ENCODE measurements around the gene MAPK10.

The MAPK10 gene

DNA sequence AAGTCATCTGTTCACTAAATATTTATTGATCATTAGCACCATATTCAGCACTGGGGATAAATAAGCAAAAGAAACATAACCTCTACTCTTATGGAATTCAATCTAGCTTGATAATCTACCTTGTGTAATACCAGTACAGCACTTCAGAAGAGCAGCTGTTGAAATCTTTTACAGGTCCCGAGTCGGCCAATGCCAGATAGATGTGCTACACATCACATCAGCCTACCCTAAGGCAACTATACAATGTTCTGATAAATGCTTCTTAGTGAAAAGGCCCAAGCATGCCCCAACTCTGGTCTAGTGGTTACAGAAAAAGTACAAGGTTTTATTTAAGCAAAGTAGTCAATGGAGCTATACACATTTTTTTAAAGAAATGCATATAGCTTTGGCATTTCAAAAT is 68.7 kb downstream of the MAPK10 start:
- no peak overlapping the region for H3K4me3 ChIP-seq (ENCODE audit: low read depth, low read length)
- no peak for DNase-seq (ENCODE audit: low read depth)

DNA sequence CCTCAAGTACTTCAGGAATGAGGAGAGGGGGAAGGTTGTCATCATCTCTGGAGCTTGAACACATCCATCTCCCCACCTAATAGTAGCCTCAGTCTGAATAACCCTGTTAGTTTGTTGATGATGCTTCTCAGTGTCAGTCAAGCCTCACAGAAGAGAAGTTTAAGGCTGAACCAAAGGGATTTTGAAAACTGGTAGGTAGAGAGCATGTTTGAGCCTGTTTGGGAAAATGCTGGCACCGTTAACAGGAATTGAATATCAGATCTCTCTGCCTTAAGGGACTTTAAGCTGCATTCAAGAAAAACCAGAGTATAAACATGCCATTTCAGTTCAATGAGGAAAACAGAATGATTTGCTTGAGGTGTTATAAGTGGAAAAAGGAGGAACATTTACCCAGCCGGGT is 73.1 kb downstream of the MAPK10 start:
- no peak for DNase-seq (ENCODE audit: low read depth)
- no peak overlapping the region for H3K4me3 ChIP-seq (ENCODE audit: low read depth, low read length)

DNA sequence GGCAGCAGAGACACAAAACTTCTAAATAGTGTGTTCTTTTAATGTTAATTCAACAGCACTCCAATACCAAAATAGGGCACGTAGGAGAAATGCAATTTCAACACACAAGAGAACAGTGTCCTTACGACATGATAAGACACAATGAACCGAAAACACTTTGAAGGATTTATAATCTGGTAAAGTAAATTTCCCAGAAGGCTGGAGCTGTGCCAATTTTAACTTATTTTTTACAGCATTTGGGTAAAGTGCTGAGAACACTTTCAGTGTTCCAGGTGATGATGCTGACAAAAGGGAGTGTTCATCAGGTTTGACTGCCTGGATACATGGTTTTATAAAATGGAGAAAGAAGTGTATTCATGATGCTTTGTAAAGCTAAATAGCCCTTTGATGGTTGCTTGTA is 76.5 kb downstream of the MAPK10 start:
- no peak for DNase-seq (ENCODE audit: low read depth)
- H3K4me3 ChIP-seq (ENCODE audit: low read depth, low read length), result no peak overlapping the region

DNA sequence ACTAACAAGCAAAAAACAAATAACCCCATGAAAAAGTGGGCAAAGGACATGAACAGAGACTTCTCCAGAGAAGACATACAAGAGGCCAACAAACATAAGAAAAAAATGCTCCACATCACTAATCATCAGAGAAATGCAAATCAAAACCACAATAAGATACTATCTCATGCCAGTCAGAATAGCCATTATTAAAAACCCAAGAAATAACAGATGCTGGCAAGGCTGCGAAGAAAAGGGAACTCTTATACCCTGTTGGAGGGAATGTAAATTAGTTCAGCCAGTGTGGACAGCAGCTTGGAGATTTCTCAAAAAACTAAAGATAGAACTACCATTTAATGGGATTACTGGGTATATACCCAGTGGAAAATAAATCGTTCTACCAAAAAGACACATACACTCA is 79.6 kb downstream of the MAPK10 start:
- no peak for DNase-seq (ENCODE audit: low read depth)
- H3K4me3 ChIP-seq (ENCODE audit: low read depth, low read length), result no peak overlapping the region

DNA sequence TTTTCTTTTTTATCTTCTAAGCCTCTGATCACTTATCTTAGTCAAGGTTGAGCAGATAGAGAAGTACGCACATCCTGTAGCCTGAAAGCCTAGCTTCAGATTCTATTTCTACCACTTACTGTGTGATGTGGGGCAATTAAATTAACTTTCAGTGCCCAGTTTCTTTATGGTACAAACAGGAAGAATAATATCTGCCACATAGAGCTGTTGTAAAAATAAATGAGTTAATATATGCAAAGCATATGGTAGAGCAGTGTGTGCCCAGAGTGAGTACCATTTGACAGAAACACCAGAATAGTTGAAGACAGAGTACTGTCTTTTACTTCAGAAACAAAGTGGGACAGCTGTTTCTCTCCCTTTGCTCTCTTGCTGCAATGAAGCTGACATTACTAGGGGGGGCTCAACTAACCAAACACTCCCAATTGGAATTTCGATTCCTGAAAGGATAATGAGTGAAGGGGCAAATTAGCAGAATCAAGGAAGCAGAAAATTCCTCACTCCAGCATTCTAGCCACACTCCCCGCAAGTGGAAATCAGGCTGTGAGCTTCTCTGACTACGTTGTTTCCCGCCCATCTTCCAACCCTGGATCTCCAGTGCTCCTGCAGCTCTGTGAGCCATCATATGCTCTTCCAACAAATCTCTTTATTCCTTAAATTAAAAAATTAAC is 80.4 kb downstream of the MAPK10 start:
- DNase-seq (ENCODE audit: low read depth), result no peak
- H3K4me3 ChIP-seq (ENCODE audit: low read depth, low read length), result no peak overlapping the region

DNA sequence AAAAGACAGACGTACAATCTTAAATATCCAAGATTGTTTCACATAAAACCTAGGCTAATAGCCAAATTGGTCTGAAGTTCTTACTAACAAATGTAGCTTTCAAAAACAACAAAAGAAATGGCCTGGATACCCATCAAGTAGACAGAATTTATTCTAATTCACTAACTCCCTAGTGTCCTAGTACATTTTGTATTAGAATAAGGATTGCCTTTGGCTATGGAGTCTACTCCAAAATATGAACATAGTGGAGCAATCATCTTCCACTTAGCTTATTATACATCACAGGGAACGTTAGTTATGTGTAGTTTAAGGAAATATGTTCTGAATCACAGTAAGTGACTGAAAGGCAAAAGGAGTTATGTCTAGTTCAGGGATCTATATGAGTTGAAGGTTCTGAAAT is 81.7 kb downstream of the MAPK10 start:
- no peak for DNase-seq (ENCODE audit: low read depth)
- no peak overlapping the region for H3K4me3 ChIP-seq (ENCODE audit: low read depth, low read length)

DNA sequence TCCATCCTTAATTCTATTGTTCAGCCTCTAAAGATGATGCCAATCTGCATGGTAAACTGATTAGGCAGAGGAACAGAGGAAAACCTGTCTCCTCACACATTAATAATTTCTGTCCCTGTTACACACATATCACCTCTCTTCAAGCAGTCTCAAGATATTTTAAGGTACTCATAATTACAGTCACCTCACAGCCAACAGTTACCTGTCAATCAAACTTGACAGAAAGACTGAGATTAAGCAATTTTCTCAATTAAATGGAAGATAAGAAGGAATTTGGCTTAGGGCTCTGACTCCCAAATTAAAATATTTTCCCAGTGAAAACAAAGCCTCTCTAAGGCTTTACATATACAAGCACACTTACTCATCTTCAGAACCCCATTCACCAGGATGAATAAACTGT is 85.2 kb downstream of the MAPK10 start:
- DNase-seq (ENCODE audit: low read depth), result no peak
- no peak overlapping the region for H3K4me3 ChIP-seq (ENCODE audit: low read depth, low read length)

DNA sequence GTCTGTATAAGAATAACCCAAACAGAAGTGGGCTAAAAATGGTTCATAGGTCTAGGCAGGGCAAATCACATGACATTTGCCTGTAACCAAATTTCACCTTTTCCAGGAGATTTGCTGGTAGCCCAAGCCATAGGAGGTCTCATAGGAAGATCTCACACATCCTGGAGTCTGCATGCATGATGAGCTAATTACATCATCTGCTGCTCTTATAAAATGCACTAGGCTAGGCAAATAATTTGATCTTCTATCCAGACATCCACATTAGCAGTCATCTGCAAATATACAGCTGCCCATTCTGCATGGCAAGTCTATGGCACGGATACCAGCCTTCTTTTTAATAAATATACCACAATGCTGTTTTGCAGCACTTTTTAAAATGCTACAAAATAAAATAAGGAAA is 87.2 kb downstream of the MAPK10 start:
- H3K4me3 ChIP-seq (ENCODE audit: low read depth, low read length), result no peak overlapping the region
- DNase-seq (ENCODE audit: low read depth), result no peak

DNA sequence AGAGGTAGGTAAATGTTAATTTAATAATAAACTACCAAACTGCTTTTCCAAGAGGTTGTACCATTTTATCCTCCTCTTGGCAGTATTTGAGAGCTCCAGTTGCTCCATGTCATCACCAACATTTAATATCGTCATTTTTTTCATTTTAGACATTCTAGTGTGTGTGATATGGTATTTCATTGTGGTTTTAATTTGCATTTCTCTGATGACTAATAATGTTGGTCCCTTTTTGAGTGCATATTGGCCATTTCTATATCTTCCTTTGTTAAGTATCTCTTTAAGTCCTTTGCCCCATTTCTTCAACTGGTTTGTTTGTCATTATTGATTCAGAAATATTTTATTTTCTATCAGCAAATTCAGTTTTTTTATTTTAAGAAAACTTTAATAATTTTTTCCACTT is 88.8 kb downstream of the MAPK10 start:
- no peak overlapping the region for H3K4me3 ChIP-seq (ENCODE audit: low read depth, low read length)
- no peak for DNase-seq (ENCODE audit: low read depth)

DNA sequence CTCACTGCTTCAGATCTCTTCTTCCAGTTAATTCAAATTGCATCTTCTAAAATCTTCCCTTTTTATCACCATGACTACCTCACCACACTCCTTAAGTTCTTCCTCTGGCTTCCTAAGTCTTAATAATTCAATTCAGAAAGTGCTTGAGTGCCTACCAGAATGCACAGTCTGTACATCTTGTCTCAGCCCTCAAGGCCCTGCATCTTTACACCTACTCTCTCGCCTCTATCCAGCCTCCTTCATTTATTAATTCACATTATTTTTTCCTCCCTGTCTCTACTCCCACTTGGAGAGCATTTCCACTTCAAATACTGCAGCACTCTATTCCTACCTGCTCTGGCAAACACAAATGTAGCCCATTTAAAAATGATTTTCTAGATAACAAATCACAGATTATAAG is 90.5 kb downstream of the MAPK10 start:
- no peak overlapping the region for H3K4me3 ChIP-seq (ENCODE audit: low read depth, low read length)
- no peak for DNase-seq (ENCODE audit: low read depth)

DNA sequence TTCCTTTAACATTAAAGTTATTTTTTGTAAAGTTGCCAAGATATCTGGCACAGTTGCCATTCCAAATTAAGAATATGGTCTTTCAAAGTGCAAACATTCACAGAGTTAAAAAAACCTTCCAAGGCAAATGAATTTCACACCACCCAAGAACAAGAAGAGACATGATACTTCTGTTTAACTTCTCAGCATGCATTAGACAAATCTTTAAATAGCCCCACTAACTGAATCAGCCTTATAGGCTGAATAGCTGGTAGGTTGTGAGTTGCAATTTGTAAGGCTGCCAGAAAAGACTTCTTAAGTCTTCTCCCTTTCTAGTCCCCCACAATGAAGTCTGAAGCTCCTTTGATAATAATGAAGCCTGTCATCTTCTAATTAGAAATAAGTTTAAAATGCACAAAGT is 95.6 kb downstream of the MAPK10 start:
- DNase-seq (ENCODE audit: low read depth), result no peak
- no peak overlapping the region for H3K4me3 ChIP-seq (ENCODE audit: low read depth, low read length)

DNA sequence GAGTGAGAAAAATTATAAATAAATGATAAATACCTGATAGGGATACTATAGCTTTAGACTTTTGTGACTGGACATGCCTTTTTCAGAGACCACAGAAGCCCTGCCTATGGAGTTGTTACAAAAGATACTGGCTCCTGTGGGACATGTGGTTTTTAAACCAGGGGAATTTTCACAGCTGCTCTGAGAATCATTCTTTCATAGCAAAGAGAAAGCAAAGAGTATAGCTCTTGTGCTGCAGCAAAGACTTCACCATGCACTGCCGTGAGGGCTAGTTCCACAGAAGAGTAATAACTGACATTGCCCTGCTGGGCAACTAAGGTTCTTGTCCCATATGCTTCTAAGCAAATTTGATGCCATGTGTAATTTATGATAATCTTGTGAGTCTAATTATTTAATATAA is 98.2 kb downstream of the MAPK10 start:
- peak; percentile 10 for DNase-seq (ENCODE audit: low read depth)

DNA sequence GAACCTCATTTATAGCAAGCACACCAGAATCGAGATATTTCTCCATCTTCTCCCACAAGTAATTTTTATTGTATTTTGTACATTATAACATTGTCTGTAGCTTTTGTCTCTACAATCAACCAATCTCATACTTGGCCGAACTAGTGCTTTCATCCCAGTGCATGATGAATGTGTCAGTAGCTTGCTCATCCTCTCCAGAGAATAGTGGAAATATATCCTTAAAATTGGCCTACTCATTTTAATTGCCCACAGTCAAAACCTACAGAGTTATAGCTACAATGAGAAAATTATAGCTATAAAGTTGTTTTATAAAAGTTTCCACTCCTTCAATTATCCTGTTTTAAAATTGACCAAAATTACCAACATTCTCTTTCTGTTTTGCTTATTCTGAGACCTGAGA is 103.8 kb downstream of the MAPK10 start:
- H3K4me3 ChIP-seq (ENCODE audit: low read depth, low read length), result no peak overlapping the region
- DNase-seq (ENCODE audit: low read depth), result peak; percentile 25

More for the DNA sequence above, 98.2 kb downstream of the MAPK10 start:
- no peak overlapping the region for H3K4me3 ChIP-seq (ENCODE audit: low read depth, low read length)

DNA sequence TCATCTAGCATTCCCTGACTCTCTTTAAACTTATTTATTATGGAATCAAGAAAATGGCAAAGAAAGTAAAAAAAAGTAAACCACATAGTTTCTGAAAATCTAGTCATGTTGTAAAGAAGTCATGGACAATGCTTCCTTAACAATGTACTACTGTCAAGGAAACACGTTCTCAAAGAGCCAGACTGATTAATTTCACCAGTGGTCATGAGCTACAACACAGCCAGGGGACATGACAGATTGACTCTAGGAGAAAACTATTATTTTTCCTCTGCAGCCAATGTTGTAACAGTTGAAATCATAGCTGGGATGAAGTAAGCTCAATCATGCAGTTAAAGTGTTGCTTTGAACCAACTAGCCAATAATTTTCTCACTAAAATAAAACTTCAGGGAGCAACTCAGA is 109.2 kb downstream of the MAPK10 start:
- DNase-seq (ENCODE audit: low read depth), result no peak
- H3K4me3 ChIP-seq (ENCODE audit: low read depth, low read length), result no peak overlapping the region

DNA sequence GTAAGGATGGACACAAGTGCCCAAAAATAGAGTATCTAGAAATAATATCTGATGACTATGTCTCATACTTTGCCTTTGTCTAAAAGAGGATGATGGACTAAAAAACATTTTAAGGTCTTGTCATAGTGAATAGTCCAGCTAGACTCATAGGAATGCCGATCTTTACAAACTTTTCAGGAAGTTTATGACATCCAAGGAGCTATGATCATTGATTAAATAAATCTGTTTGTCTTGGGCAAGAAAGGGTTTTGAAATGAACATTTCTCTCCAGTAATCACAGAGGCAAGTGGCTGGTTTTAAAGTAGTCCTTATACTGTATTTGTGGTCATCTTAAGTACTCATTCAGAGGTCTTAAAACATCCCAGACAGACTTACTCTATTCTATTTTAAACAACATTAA is 109.8 kb downstream of the MAPK10 start:
- no peak overlapping the region for H3K4me3 ChIP-seq (ENCODE audit: low read depth, low read length)
- DNase-seq (ENCODE audit: low read depth), result no peak

DNA sequence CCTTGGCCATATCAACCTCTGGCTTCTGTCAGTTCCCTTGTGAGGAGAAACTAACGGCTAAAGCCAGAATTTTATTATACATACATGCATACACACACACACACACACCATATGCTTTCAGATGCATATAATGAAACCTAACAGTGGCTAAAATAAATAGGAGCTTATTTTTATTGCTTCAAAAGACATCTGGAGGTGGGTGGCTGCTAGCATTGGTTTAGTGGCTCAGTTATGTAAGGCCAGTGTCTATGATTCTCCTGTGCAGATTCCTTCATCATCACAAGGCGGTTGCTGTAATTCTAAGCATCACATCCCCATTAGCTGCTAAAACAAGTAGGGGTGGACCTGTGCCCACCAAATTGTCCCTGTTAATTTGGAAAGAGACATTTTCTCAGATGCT is 110.8 kb downstream of the MAPK10 start:
- DNase-seq (ENCODE audit: low read depth), result no peak
- no peak overlapping the region for H3K4me3 ChIP-seq (ENCODE audit: low read depth, low read length)

DNA sequence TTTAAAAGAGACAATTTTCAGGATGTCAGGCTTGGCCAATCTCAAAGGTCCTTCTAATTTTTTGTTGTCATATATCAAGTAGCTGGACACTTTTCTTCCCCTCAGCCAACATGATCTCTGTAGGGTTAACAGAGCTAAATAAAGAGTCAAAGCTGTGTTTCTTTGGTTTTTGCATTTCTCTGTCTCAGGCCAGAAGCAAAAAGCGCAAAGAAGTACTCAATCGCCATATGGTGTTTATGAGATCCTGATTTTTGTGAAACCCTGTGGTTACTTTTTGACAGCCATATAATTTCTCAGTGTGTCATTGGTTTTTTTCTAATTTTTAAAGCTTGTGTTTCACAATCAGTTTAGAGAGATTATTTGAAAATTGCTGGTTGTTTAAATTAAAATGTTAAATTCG is 111.9 kb downstream of the MAPK10 start:
- no peak overlapping the region for H3K4me3 ChIP-seq (ENCODE audit: low read depth, low read length)
- DNase-seq (ENCODE audit: low read depth), result no peak

DNA sequence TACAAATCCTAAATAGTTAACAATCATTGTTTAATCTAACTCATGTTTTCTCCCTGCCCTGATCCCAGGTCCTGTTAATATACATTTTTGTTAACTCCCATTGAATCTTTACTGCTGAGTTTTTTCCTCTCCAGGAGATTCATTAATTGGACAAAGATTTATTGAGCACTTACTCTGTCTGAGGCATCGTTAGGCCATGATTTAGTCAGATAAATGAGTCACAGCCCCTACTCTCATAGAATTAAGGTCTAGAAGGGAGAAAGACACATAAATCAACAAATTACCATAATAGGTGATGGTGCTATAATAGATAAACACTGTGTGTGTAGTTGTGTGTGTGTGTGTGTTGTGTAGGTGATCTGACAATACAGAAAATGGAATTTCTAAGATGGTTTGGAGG is 112.5 kb downstream of the MAPK10 start:
- no peak overlapping the region for H3K4me3 ChIP-seq (ENCODE audit: low read depth, low read length)
- DNase-seq (ENCODE audit: low read depth), result no peak

DNA sequence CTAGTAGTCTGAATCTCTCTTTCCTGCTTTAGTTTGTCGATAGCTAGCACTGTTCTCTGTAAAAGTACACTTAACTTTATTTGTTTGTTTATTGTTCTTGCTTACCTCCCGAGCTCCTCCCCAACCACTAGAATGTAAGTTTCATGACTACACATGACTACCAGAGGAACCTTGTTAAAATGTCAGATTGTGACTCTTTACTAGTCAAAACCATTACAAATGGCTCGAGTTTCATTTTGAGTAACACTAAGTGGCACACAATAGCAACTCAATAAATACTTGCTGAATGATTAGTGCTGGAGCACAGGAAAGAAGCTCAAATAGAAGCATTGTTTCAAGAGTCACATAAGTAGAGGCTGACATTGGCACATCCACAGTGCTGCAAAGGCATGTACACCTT is 116.1 kb downstream of the MAPK10 start:
- no peak for DNase-seq (ENCODE audit: low read depth)
- no peak overlapping the region for H3K4me3 ChIP-seq (ENCODE audit: low read depth, low read length)

DNA sequence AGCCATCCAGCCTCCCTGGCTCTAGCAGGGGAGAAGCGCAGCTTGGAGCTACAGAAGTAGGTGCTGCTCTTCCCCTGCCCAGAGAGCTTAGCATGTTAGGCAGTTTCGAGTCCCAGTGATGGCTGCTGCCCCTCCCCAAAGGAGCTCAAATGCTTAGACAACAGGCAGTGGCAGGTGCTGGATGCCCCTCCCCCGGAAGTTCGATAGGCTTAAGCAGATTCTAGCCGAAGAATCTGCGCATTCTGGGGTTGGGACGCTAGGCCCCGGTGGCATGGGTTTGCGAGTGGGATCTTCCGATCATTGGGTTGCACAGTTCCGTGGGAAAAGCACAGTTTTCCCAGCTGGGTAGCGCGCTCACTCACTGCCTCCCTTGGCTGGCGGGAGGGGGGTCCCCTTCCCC is 117.2 kb downstream of the MAPK10 start:
- no peak overlapping the region for H3K4me3 ChIP-seq (ENCODE audit: low read depth, low read length)
- DNase-seq (ENCODE audit: low read depth), result no peak

DNA sequence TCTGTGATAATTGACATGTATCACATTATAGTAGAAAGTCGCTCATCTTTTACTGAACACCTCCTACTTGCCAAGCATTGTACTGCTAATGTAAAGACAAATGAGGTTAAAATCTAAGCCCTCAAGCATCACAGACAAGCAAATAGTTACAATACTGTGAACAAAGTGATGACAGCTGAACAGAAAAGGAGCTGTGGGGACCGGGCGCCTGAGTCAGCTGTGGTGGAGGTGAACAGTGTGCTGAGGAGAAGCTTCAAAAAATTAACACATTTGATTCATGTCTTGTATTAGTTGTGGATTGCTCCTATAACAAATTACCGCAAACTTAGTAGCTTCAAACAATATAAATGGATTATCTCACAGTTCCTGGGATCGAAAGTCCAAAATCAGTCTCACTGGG is 124.3 kb downstream of the MAPK10 start:
- no peak overlapping the region for H3K4me3 ChIP-seq (ENCODE audit: low read depth, low read length)
- DNase-seq (ENCODE audit: low read depth), result no peak

DNA sequence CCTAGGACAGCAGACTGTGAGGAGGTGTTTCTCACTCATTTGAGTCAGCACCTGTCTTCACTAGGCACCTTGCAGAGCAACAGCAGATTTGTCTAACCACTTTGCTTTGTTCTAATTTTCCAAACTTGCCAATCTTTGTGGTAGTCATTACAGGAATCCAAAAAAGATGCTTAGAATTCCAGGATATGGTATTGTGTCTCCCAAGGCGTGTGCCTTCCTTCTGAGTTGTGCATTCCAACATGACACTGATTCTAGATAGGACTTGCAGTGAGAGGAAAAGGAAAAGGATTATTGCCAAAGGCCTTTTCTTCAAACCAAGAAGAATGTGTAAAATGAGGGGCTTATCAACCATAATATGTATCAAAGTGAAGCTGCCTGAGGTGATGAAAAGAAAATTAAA is 126.2 kb downstream of the MAPK10 start:
- no peak for DNase-seq (ENCODE audit: low read depth)
- no peak overlapping the region for H3K4me3 ChIP-seq (ENCODE audit: low read depth, low read length)

Data from skeletal muscle cell (primary cell).